Fibroblast of villous mesenchyme (primary cell): ENCODE data around the gene HMCN1. TPM values are rescaled to one million over a fixed set of nuclear protein-coding genes. Genes with fewer than 3 reads are reported as not detected.
"Not testable (repeated sequence)": the region's sequence is repeated elsewhere in the genome, so short reads cannot be mapped to it uniquely, and the experiment has no call there.

Experiments
- DNase-seq: peaks from one replicate; pipeline ENCODE4 v3.0.0-alpha.2; 2010; ENCODE audit warnings: low read depth
- H3K4me3 ChIP-seq: 2 replicates; pipeline ENCODE4 v1.5.1; 2011; ENCODE audit warnings: low read depth, mild to moderate bottlenecking, low read length
- CTCF ChIP-seq: IDR thresholded peaks from 2 replicates; pipeline ENCODE4 v1.5.1; 2012; ENCODE audit warnings: low read depth, mild to moderate bottlenecking, low read length; ENCODE audit not compliant: insufficient read depth
- total RNA-seq: library from RNA; depleted of rRNA; stranded (reverse); fragments of >200 nt; gene quantifications from 2 replicates; pipeline ENCODE4 v1.2.3, GENCODE V29; 2012

HMCN1 gene
- total RNA-seq, 1 donor, result 5.2 TPM

GRCh38 chr1:186167096-186167668 lies 433.0 kb downstream of the HMCN1 start:
- TF ChIP-seq CTCF, result no peak
- no peak for DNase-seq

GRCh38 chr1:186175588-186175987 lies 441.4 kb downstream of the HMCN1 start:
- DNase-seq, result peak; percentile 32
- no peak overlapping the region for H3K4me3 ChIP-seq
- TF ChIP-seq CTCF, result no peak

More at GRCh38 chr1:186167096-186167668, 433.0 kb downstream of the HMCN1 start:
- H3K4me3 ChIP-seq, result no peak overlapping the region

GRCh38 chr1:186178426-186179043 lies 444.3 kb downstream of the HMCN1 start:
- no peak overlapping the region for H3K4me3 ChIP-seq
- no peak for DNase-seq
- no peak for TF ChIP-seq CTCF

- peak overlapping the region; percentile 3 for H3K4me3 ChIP-seq
- TF ChIP-seq CTCF, result no peak
- DNase-seq, result no peak
These were observed 445.0 kb downstream of the HMCN1 start for GRCh38 chr1:186179231-186179630.

GRCh38 chr1:186183219-186183618 lies 449.0 kb downstream of the HMCN1 start:
- TF ChIP-seq CTCF, result no peak
- H3K4me3 ChIP-seq, result no peak overlapping the region
- peak; percentile 16 for DNase-seq

GRCh38 chr1:186183970-186184628 lies 449.9 kb downstream of the HMCN1 start:
- DNase-seq, result peak; percentile 17
- H3K4me3 ChIP-seq, result no peak overlapping the region
- no peak for TF ChIP-seq CTCF

- DNase-seq, H3K4me3 ChIP-seq: not testable (repeated sequence)
These were observed 452.1 kb downstream of the HMCN1 start for GRCh38 chr1:186186251-186186650.
